Activated CD4-positive, CD25-positive, alpha-beta regulatory T cell (primary cell): Measurements from ENCODE around the gene MYOD1.

ENCODE experiments used
- DNase-seq, 4 experiments: peaks; one replicate each; lab custom pipeline; 2025; lab: John Stamatoyannopoulos, UW

Gene MYOD1

GRCh38 chr11:17734986-17735817 lies 15.8 kb downstream of the MYOD1 start:
- no peak for DNase-seq

- no peak for DNase-seq
Observed at GRCh38 chr11:17735818-17736578, 16.6 kb downstream of the MYOD1 start.

DNA sequence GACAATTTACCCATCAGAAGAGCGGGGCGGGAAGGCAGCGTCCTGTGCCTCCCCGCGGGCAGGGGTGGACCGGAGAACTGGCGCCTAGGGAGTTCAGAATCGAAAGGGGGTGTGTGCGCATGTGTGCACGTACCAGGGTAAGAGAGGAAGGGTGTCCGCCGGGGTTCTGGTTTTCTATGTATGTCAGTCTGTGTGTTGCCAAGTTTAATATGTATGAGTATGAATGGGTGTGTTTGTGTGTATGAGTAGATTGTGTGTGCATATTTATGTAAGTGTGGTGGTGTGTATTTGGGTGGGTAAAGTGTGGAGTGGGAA lies 17.2 kb downstream of the MYOD1 start:
- DNase-seq = no peak

- DNase-seq = no peak
Observed at GRCh38 chr11:17736930-17737817, 17.8 kb downstream of the MYOD1 start.

- no peak for DNase-seq
Observed at GRCh38 chr11:17738151-17738973, 19.0 kb downstream of the MYOD1 start.

DNA sequence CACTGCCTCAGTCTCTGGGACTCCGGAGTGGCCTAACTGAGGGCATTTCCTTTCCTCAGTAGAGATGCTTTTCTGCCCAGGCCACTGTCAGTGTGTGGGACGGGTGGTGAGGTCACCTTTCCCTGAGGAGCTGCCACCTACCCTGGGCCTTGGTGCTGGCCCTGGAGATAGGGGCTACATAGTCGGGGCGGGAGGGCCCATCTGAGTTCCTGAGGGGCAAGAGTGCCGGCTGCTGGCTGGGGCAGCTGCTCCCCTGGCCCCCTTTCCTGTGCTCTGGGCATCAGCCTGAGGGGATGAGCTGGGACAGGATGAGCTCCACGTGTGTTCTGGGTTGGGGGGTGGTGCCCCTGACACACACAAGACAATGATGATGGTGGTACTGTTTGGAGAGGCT lies 20.6 kb downstream of the MYOD1 start:
- DNase-seq = no peak

DNA sequence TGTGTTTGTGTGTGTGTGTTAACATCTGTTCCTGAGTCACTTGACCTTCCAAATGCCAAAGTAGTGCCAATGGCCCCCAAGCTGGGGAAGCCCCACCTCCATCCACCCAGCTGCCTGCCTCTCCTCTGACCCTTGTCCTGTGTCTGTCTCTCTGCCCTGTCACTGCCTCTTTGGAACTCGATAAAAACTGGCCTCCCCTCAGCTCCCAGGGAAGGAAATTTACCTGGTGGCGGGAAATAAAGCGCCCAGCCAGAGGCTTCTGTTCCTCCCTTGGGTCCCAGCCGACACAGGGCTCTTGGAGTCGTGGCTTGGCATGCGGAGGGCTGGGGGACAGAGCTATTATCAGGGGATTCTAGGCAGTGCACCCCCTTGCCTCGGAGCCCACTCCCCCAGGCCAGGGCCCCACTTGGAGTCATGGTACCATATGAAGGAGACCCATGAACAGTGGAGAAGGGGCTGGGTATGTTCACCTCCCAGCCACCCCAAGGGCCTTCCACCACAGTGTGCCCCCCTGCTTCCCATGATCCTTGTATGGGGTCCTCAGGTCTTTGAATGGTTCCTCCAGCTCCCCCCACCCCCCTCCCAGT lies 21.4 kb downstream of the MYOD1 start:
- DNase-seq = no peak

DNA sequence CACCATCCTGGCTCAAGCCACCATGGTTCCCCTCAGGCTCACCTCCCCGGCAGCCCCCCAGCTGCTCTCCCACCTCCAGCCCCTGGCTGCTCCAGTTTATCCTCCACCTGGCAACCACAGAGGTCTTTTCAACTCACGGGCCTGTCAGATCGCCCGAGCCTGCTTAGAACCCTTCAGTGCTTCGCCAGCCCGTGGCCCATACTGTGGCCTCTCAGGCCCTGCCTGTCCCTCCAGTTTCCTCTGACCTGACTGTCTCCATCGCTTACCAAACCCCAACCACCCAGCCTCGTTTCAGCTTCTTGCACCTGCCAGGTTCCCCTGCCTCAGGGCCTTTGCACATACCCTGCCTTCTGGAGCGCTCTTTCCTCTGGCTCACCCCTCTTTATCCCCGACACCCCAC lies 22.1 kb downstream of the MYOD1 start:
- no peak for DNase-seq

DNA sequence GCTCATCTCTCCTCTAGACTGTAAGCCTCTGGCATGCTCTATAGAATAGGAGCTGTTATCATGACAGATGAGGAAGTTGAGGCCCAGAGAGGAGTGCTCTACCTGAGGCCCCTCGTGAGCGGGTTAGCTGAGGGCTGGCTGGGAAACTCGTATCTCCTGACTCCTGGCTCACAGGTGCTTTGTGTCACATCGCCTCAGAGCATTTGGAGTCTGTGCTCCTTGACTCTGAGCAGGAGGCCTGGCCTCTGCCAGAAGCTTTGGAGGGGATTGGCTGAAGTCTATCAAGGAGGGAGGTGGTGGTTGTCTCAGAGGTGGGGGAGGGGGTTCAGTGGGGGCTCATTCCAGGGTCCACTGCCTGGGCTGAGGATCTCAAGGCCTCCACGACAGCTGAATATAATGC lies 22.6 kb downstream of the MYOD1 start:
- no peak for DNase-seq

- no peak for DNase-seq
Observed at GRCh38 chr11:17743026-17743807, 23.8 kb downstream of the MYOD1 start.

- no peak for DNase-seq
Observed at GRCh38 chr11:17743808-17744119, 24.4 kb downstream of the MYOD1 start.

DNA sequence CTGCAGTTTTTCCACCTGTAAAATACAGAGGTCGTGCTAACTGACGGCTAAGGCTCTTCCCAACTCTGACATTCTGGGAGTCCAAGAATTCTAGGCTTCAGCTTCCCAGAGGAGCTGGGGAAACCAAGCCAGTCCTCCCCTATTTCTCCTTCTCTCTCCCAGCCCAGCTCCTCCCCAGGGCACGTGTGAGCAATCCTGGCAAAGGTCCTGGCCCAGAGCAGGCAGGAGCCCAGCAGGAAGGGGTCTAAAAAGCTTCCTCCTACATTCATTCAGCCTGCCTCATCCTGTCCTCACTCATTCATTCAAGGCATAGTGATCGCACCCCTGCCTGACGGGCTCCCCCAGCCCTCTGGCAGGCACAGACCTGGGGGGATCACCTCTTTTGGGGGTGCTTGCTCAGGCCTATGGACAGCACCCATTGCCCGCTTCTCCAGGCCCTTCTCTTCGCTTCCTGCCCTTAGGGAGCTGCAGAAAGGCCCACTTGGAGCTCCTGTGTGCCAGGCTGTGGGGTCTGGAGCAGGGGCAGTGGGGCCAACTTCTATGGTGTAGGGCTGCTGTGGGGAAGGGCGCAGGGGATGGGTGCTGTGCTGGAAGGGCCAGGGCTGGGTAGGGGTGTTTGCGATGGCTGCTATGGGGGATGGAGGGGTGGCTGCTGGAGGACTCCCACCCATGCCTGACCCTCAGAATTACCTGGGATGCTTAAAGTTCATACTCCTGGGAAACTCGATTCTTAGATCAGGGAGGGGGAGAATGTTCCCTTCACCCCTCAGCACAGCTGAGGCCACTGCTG lies 25.0 kb downstream of the MYOD1 start:
- DNase-seq = no peak

- no peak for DNase-seq
Observed at GRCh38 chr11:17745023-17745772, 25.8 kb downstream of the MYOD1 start.

DNA sequence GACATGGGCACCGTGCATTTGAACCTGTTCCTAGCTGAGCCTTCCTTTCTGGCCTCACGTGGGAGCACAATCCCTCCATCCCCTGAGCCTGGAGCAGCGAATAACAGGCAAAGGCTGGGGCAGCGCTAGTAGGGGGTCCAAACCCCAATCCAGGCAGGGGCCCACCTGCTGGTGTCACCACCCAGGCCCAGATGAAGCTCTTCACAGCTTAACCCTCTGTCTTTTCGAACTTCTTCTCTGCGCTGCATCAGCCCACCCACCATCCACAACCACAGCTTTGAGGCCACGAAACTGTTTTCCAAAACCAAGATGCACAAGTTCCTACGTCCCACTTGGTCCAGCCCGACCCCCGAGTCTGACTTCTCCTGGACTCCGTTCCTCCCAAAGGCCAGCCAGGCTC lies 26.7 kb downstream of the MYOD1 start:
- DNase-seq = no peak

DNA sequence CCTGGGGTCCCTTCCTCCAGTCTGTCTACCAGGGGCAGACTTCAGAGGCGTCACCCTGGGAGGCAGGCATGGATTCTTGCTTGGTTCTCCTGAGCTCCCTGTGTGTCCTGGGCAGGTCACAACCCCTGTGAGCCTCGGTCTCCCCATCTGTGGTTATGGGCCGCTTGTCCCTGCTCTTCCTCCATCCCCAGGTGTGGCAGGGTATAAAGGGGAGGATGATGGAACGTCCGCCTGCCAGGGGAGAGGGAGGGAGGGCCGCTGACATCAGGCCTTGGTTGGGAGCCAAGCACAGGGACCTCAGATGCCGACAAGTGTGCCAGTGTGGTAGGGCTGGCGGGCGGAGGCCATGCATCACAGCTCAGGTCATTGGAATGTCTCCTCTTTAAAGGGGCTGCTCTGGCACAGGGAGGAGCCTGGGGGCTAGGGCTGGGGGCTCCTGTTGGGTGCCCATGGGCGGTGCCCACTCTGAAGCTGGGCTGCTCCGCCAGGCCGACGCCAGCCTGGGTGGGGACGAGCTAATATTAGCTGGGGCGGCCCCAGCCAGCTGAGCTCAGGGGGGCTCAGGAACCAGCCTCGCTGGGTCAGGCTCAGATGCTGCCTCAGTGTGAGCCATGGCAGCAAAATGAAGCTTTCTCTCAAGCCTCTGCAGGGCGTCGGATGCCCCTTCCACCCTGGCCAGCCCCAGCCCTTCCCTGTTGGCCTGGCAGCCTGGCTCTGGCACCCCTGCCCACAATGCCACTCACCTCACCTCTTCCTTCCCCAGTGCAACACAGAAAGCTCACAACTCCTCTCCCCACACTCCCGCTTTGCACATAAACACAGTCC lies 28.0 kb downstream of the MYOD1 start:
- DNase-seq = no peak

DNA sequence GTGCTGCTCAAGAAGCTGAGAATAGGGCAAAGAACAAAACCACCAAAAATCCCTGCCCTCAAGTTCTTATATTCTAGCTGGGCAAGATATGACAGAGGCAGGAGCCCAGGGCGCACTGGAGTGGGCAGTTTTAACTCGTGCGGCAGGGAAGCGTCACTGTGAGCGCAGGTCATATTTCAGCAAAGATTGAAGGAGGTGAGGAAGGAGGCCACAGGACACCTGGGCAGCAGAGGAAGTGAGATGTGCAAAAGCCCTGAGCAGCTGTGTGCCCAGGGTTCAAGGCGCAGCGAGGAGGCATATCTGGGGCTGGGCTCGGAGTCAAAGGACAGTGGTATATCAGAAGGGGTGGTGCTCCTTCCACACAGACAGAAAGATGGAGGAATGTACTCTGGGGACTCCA lies 28.7 kb downstream of the MYOD1 start:
- no peak for DNase-seq

GRCh38 chr11:17748761-17749721 lies 29.7 kb downstream of the MYOD1 start:
- no peak for DNase-seq
